Body of pancreas (tissue), 4 donors: ENCODE results near the gene MACF1.

Experiments used
- CTCF ChIP-seq, 7 experiments: fragments of 450-650 bp in 4 of 7; fragments of 200-600 bp in 3 of 7; sonication (generic) in 3 of 7; IDR thresholded peaks; one replicate each; pipeline ENCODE4 v1.5.1; 2016 to 2019; ENCODE audit warnings: antibody characterized with exemption in 7 of 7
- POLR2A ChIP-seq, 3 donors: fragments of 450-650 bp; IDR thresholded peaks; one replicate each; pipeline ENCODE4 v1.6.1; 2016; ENCODE audit warnings: antibody characterized with exemption in 3 of 3, mild to moderate bottlenecking in 2 of 3

GRCh38 chr1:39266792-39267191 lies 62.3 kb downstream of the MACF1 start:
- TF ChIP-seq CTCF (IDR thresholded peaks at IDR 0.05) = no peak
- no peak for TF ChIP-seq POLR2A (IDR thresholded peaks at IDR 0.05)
